ENCODE results near the gene BLID.

DNA sequence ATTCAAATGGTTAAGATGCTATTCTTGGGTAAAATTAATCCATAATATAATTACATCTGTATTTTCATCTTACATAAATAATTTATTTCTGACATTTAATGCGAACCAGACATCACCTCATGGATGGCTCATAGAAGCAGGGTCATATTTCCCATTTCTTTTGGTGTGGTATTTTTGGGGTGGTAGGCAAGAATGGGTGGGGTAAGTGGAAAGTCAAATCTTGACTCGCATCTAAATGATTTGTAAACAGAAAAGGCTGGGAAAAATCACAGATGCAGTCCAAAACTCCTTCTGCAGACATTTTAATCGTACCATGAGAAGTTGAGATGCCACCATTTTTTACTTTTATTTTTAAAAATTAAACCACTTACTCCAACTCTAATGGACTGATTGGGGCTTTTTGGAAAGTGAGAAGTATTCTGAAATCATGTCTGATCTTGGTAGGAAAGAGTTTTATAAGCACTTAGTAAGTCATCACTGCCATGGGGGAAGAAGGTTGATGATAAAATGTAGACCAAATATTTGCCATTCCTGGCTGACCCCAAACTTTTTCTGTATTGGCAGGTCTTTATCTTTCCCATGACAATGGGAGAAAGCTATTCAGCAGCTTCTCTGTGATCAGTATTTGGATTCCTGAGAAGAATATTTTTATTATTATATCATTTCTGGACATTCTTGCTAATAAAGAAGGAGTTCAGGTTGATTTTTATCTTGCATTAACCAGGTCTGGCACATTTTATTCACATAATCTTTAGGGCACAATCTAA, 47.2 kb upstream of the BLID start:
- TF ChIP-seq CTCF (IDR thresholded peaks at IDR 0.05; ENCODE audit: insufficient read depth, low read length, poor library complexity, severe bottlenecking), result no peak
- no peak for TF ChIP-seq EZH2phosphoT487 (conservative IDR thresholded peaks at IDR 0.05; ENCODE audit: low read length)
